CD14-positive monocyte (primary cell): ENCODE measurements around the gene CAST. TPM values are rescaled to one million over a fixed set of nuclear protein-coding genes. Genes with fewer than 3 reads are reported as not detected.

ENCODE experiments used
- DNase-seq, 3 donors: peaks; one replicate each; pipeline ENCODE4 v3.0.0-alpha.2; 2011 to 2022
- H2AFZ ChIP-seq: 2 replicates; pipeline ENCODE4 v1.6.0; 2012; ENCODE audit warnings: mild to moderate bottlenecking, low read depth, low read length, inconsistent platforms; ENCODE audit not compliant: insufficient read depth, poor library complexity, severe bottlenecking
- H3K27ac ChIP-seq, 2 donors: 1 replicate in 1 of 2; 2 replicates in 1 of 2; pipeline ENCODE4 v1.5.1; 2012 to 2013; ENCODE audit warnings: low read length in 2 of 2, control low read depth in 1 of 2, inconsistent platforms in 1 of 2, low read depth in 1 of 2, mild to moderate bottlenecking in 1 of 2
- H3K27me3 ChIP-seq, 2 donors: one replicate each; pipeline versions ENCODE4 v1.6.0 to v1.6.1; 2011 to 2013; ENCODE audit warnings: low read length in 2 of 2; ENCODE audit not compliant: control insufficient read depth in 2 of 2, insufficient read depth in 2 of 2
- H3K36me3 ChIP-seq, 2 donors: replicated peaks in 1 of 2; 1 replicate in 1 of 2; 2 replicates in 1 of 2; pipeline versions ENCODE4 v1.5.1 to v1.6.1; 2012 to 2013; ENCODE audit warnings: low read length in 2 of 2, control low read depth in 1 of 2, inconsistent platforms in 1 of 2, mild to moderate bottlenecking in 1 of 2; ENCODE audit not compliant: insufficient read depth in 2 of 2, control insufficient read depth in 1 of 2
- H3K4me1 ChIP-seq, 2 donors: 1 replicate in 1 of 2; 2 replicates in 1 of 2; pipeline versions ENCODE4 v1.5.1 to v1.6.1; 2012 to 2013; ENCODE audit warnings: low read length in 2 of 2, control low read depth in 1 of 2, inconsistent platforms in 1 of 2, mild to moderate bottlenecking in 1 of 2, moderate library complexity in 1 of 2; ENCODE audit not compliant: insufficient read depth in 2 of 2, control insufficient read depth in 1 of 2
- H3K4me2 ChIP-seq: replicated peaks from 2 replicates; pipeline ENCODE3; 2012; ENCODE audit warnings: low read length, moderate library complexity, mild to moderate bottlenecking; ENCODE audit not compliant: poor library complexity, severe bottlenecking; ENCODE audit errors: extremely low read depth
- H3K4me3 ChIP-seq, 3 experiments: fragments of 200-600 bp in 1 of 3; sonication (generic) in 1 of 3; replicated peaks in 1 of 3; 1 replicate in 2 of 3; 2 replicates in 1 of 3; pipeline ENCODE4 v1.5.1; 2011 to 2013; ENCODE audit warnings: low read length in 3 of 3, mild to moderate bottlenecking in 3 of 3, control low read depth in 2 of 3, low read depth in 2 of 3, inconsistent platforms in 1 of 3, moderate library complexity in 1 of 3
- H3K79me2 ChIP-seq: 2 replicates; pipeline ENCODE4 v1.6.0; 2012; ENCODE audit warnings: mild to moderate bottlenecking, control low read depth, inconsistent platforms, low read length, moderate library complexity; ENCODE audit not compliant: insufficient read depth
- H3K9ac ChIP-seq: 2 replicates; pipeline ENCODE4 v1.6.0; 2017; ENCODE audit warnings: low read length, mild to moderate bottlenecking; ENCODE audit not compliant: insufficient read depth, poor library complexity, severe bottlenecking
- H3K9me3 ChIP-seq, 2 donors: replicated peaks in 1 of 2; 1 replicate in 1 of 2; 2 replicates in 1 of 2; pipeline versions ENCODE4 v1.5.1 to v1.6.1; 2012 to 2013; ENCODE audit warnings: low read length in 2 of 2, control low read depth in 1 of 2; ENCODE audit not compliant: control insufficient read depth in 1 of 2, insufficient read depth in 1 of 2
- H4K20me1 ChIP-seq: 2 replicates; pipeline ENCODE4 v1.6.0; 2012; ENCODE audit warnings: mild to moderate bottlenecking, low read length, control low read depth, moderate library complexity; ENCODE audit not compliant: insufficient read depth
- H3K27ac Mint-ChIP-seq, 7 donors: one replicate each; pipeline ENCODE4 v1.8.0; 2020; ENCODE audit warnings: mild to moderate bottlenecking in 7 of 7, mixed read lengths in 7 of 7, moderate library complexity in 6 of 7, inconsistent platforms in 2 of 7
- H3K27me3 Mint-ChIP-seq, 3 donors: one replicate each; pipeline ENCODE4 v1.8.0; 2021 to 2022; ENCODE audit warnings: low read depth in 3 of 3, mild to moderate bottlenecking in 3 of 3, mixed read lengths in 3 of 3, moderate library complexity in 3 of 3, inconsistent platforms in 1 of 3
- H3K36me3 Mint-ChIP-seq, 2 donors: one replicate each; pipeline ENCODE4 v1.8.0; 2020; ENCODE audit warnings: mixed read lengths in 2 of 2, inconsistent platforms in 1 of 2, mild to moderate bottlenecking in 1 of 2
- H3K4me1 Mint-ChIP-seq: one replicate; pipeline ENCODE4 v1.8.0; 2020; ENCODE audit warnings: mild to moderate bottlenecking, mixed read lengths
- H3K4me3 Mint-ChIP-seq, 2 donors: one replicate each; pipeline ENCODE4 v1.8.0; 2020; ENCODE audit warnings: mild to moderate bottlenecking in 2 of 2, mixed read lengths in 2 of 2, moderate library complexity in 1 of 2
- H3K9me3 Mint-ChIP-seq, 7 donors: one replicate each; pipeline ENCODE4 v1.8.0; 2020 to 2022; ENCODE audit warnings: mixed read lengths in 7 of 7, mild to moderate bottlenecking in 6 of 7, moderate library complexity in 6 of 7, inconsistent platforms in 2 of 7
- CTCF ChIP-seq: fragments of 200-600 bp; IDR thresholded peaks from one replicate; pipeline ENCODE4 v1.8.0; 2022; ENCODE audit warnings: antibody characterized with exemption, mild to moderate bottlenecking
- WGBS: methylation state at CpG from one replicate; pipeline ENCODE4 v1.1.5; 2013; ENCODE audit warnings: missing lambda C conversion rate; ENCODE audit not compliant: insufficient coverage; 5-methylcytosine and 5-hydroxymethylcytosine counted together
- intact Hi-C, 2 donors: fragments of 100-400 bp; cut with micrococcal nuclease; formaldehyde crosslinking; loops; one replicate each; pipeline versions ENCODE4 v1.15.0 to v1.15.1; 2023
- polyA plus RNA-seq, 3 donors: library from polyadenylated mRNA; depleted of rRNA in 1 of 3; unstranded in 2 of 3; stranded (reverse) in 1 of 3; fragments of 300-500 nt in 2 of 3; fragments of >200 nt in 1 of 3; fragmentation: Illumina TruSeq in 2 of 3; gene quantifications; 1 replicate in 2 of 3; 2 replicates in 1 of 3; pipeline ENCODE4 v1.2.3, GENCODE V29; 2012 to 2021

CAST gene
- polyA plus RNA-seq, 3 donors = 49.6 to 125 (median 76.8) TPM

- intact Hi-C loops = no loop called here
- no peak overlapping the region for H2AFZ ChIP-seq
- H3K4me3 ChIP-seq = no peak overlapping the region
- no peaks in the 10 kb centered on the region for H3K9me3 ChIP-seq
- no peak overlapping the region for H3K9ac ChIP-seq
- Mint-ChIP-seq H3K9me3 (no peaks in the 10 kb centered on the region), H3K27ac (peak overlapping the region in 5 of 7 donors; percentile 8 to 66 (median 41)), H3K27me3 (peaks cover 0 to 3% (median 1%) of the 10 kb centered on the region in 3 donors), H3K4me1 (peaks cover 31% of the 10 kb centered on the region), H3K36me3 (peaks cover 42 to 58% of the 10 kb centered on the region in 2 donors), H3K4me3 (no peak overlapping the region)
- DNase-seq = no peak
- WGBS = 94% methylated on average over 3 of the region's 4 CpGs
- no peak overlapping the region for H3K4me2 ChIP-seq
- H3K4me1 ChIP-seq = peaks cover 14 to 36% of the 10 kb centered on the region in 2 donors
- no peaks in the 10 kb centered on the region for H3K27me3 ChIP-seq
- peaks cover 77% of the 10 kb centered on the region for H3K79me2 ChIP-seq
- H3K36me3 ChIP-seq = peaks cover 11 to 60% of the 10 kb centered on the region in 2 donors
- H3K27ac ChIP-seq = no peak overlapping the region
- peaks cover 100% of the 10 kb centered on the region for H4K20me1 ChIP-seq
- TF ChIP-seq CTCF = no peak
These were observed 41.8 kb downstream of the CAST start for GRCh38 chr5:96703995-96704394.

GRCh38 chr5:96706433-96707111, 44.4 kb downstream of the CAST start:
- Histone ChIP-seq H3K4me1 (peaks cover 14 to 23% of the 10 kb centered on the region in 2 donors), H3K36me3 (peaks cover 3 to 35% of the 10 kb centered on the region in 2 donors), H3K9me3 (no peaks in the 10 kb centered on the region), H3K79me2 (peaks cover 86% of the 10 kb centered on the region), H3K4me3 (no peak overlapping the region), H3K9ac (no peak overlapping the region), H3K27ac (no peak overlapping the region), H3K27me3 (no peaks in the 10 kb centered on the region), H2AFZ (no peak overlapping the region), H4K20me1 (peaks cover 100% of the 10 kb centered on the region), H3K4me2 (no peak overlapping the region)
- H3K4me3 Mint-ChIP-seq = no peak overlapping the region
- H3K36me3 Mint-ChIP-seq = peaks cover 22 to 48% of the 10 kb centered on the region in 2 donors
- intact Hi-C loops = no loop called here
- peak overlapping the region in 1 of 7 donors; percentile 13 for H3K27ac Mint-ChIP-seq
- DNase-seq = no peak
- no peak for TF ChIP-seq CTCF
- WGBS = 100% methylated on average over 2 of the region's 5 CpGs
- peaks cover 0 to 1% (median under 1%) of the 10 kb centered on the region in 3 donors for H3K27me3 Mint-ChIP-seq
- no peaks in the 10 kb centered on the region for H3K9me3 Mint-ChIP-seq
- peaks cover 20% of the 10 kb centered on the region for H3K4me1 Mint-ChIP-seq
